ENCODE results near the gene TRIM54.

DNA sequence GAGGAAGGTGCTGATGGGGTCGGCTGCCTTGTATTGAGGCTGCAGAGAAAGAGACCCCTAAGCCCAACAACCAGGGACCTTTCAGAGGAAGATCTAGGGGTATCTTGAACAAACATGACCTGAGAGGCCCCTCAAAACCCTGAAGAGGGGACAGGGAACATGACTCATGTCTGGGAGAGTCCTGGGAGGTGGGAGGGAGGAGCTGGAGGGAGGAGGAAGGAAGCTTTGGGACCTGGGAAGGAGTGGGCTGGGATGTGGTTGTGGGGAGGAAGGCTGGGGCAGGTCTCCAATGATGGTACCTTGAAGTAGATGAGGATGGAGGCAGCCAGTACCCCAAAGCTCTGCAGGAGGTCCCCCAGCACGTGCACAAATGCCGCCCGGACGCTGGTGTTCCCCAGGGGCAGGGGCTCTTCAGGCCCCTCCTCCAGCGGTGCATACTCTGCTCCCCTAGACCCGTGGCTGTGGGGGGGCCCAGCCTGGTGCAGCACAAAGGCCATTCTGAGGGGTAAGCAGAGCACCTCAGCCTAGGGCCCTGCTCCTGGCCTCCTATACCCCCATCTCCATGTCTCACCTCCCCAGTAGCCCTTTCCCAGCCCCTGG is 25.3 kb upstream of the TRIM54 start:
- no peak for TF ChIP-seq RFX5 (IDR thresholded peaks at IDR 0.05; ENCODE audit: low read depth, low read length)
- TF ChIP-seq, protein P1, sequence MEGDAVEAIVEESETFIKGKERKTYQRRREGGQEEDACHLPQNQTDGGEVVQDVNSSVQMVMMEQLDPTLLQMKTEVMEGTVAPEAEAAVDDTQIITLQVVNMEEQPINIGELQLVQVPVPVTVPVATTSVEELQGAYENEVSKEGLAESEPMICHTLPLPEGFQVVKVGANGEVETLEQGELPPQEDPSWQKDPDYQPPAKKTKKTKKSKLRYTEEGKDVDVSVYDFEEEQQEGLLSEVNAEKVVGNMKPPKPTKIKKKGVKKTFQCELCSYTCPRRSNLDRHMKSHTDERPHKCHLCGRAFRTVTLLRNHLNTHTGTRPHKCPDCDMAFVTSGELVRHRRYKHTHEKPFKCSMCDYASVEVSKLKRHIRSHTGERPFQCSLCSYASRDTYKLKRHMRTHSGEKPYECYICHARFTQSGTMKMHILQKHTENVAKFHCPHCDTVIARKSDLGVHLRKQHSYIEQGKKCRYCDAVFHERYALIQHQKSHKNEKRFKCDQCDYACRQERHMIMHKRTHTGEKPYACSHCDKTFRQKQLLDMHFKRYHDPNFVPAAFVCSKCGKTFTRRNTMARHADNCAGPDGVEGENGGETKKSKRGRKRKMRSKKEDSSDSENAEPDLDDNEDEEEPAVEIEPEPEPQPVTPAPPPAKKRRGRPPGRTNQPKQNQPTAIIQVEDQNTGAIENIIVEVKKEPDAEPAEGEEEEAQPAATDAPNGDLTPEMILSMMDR (conservative IDR thresholded peaks at IDR 0.05; ENCODE audit: low read depth, low read length): no peak
- TF ChIP-seq NFE2L2 (IDR thresholded peaks at IDR 0.05; ENCODE audit: low read depth, low read length): no peak
- TF ChIP-seq BHLHE40 (IDR thresholded peaks at IDR 0.05; ENCODE audit: low read depth, low read length): no peak
- no peak for TF ChIP-seq POLR2A (IDR thresholded peaks at IDR 0.05; ENCODE audit: low read depth, low read length)
- TF ChIP-seq FOS (IDR thresholded peaks at IDR 0.05; ENCODE audit: low read depth, low read length): no peak
- TF ChIP-seq RAD21 (IDR thresholded peaks at IDR 0.05; ENCODE audit: low read length): no peak
- TF ChIP-seq, protein P2, sequence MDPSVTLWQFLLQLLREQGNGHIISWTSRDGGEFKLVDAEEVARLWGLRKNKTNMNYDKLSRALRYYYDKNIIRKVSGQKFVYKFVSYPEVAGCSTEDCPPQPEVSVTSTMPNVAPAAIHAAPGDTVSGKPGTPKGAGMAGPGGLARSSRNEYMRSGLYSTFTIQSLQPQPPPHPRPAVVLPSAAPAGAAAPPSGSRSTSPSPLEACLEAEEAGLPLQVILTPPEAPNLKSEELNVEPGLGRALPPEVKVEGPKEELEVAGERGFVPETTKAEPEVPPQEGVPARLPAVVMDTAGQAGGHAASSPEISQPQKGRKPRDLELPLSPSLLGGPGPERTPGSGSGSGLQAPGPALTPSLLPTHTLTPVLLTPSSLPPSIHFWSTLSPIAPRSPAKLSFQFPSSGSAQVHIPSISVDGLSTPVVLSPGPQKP (IDR thresholded peaks at IDR 0.05; ENCODE audit: borderline replicate concordance, low read depth, low read length): no peak
- TF ChIP-seq MXI1 (IDR thresholded peaks at IDR 0.05; ENCODE audit: borderline replicate concordance, low read depth, low read length): no peak

All from IMR-90 (cell line).